Activated B cell treated with CpG ODN at 0.5 μM for 24 hours (primary cell): ENCODE results near the gene LSAMP. TPM values are rescaled to one million over a fixed set of nuclear protein-coding genes. Genes with fewer than 3 reads are reported as not detected.

ENCODE experiments used
- ATAC-seq: fragments of 200-7000 bp; cut with Tn5 transposase; one replicate; pipeline ENCODE4 v1.10.0; 2021; ENCODE audit warnings: low read depth, mild to moderate bottlenecking, moderate library complexity
- CTCF ChIA-PET: fragments of 350-600 bp; sonication (Branson Sonifier 250); formaldehyde crosslinking; loops from one replicate; lab custom pipeline; 2021; ENCODE audit warnings: antibody characterized with exemption; lab: Charles Lee
- POLR2A ChIA-PET: fragments of 350-600 bp; sonication (Branson Sonifier 250); formaldehyde crosslinking; loops from one replicate; lab custom pipeline; 2021; ENCODE audit warnings: antibody characterized with exemption; lab: Charles Lee
- DNase-seq: peaks from one replicate; pipeline ENCODE4 v3.0.0; 2022
- H3K27ac Mint-ChIP-seq: one replicate; pipeline ENCODE4 v1.8.0; 2020; ENCODE audit warnings: mixed read lengths
- H3K27me3 Mint-ChIP-seq: one replicate; pipeline ENCODE4 v1.8.0; 2021; ENCODE audit warnings: mixed read lengths
- H3K36me3 Mint-ChIP-seq: one replicate; pipeline ENCODE4 v1.8.0; 2021; ENCODE audit warnings: low read depth, mixed read lengths
- H3K4me1 Mint-ChIP-seq: one replicate; pipeline ENCODE4 v1.8.0; 2021; ENCODE audit warnings: mixed read lengths
- H3K4me3 Mint-ChIP-seq: one replicate; pipeline ENCODE4 v1.8.0; 2020; ENCODE audit warnings: mild to moderate bottlenecking, mixed read lengths
- H3K9me3 Mint-ChIP-seq: one replicate; pipeline ENCODE4 v1.8.0; 2020; ENCODE audit warnings: mixed read lengths
- CTCF ChIP-seq: fragments of 200-600 bp; IDR thresholded peaks from one replicate; pipeline ENCODE4 v1.8.0; 2022; ENCODE audit warnings: antibody characterized with exemption, mild to moderate bottlenecking
- intact Hi-C: fragments of 100-400 bp; cut with micrococcal nuclease; formaldehyde crosslinking; loops from one replicate; pipeline ENCODE4 v1.15.1; 2024
- total RNA-seq: library from RNA; stranded (reverse); gene quantifications from 2 replicates; pipeline ENCODE4 v1.2.3, GENCODE V29; 2022

The LSAMP gene
- total RNA-seq, 1 donor from 2014 or later, result 0.16 TPM

DNA sequence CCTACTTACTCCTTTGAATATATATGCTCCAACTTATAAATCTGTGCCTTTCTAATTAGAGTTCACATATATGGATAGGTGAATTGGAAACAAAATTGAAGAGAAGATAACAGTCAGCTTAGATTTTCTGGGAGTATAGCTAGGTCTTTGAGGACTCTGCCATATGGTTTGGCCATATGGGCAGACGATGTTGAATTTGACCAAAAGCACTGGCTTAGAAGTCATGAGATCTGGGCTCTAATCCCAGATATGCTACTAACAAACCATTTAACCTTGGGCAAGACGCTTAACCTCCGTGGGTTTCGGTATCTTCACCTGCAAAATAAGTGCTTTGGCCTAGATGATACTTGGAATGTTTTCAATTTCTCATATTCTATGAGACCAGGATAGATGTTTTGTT lies 154.1 kb downstream of the LSAMP start:
- Mint-ChIP-seq H3K9me3 (no peaks in the 10 kb centered on the region), H3K36me3 (no peaks in the 10 kb centered on the region), H3K27ac (no peak overlapping the region), H3K4me1 (no peaks in the 10 kb centered on the region), H3K27me3 (no peaks in the 10 kb centered on the region), H3K4me3 (no peak overlapping the region)
- ATAC-seq, result no peak
- TF ChIP-seq CTCF, result no peak
- ChIA-PET CTCF (no interaction called here), POLR2A (no interaction called here)
- intact Hi-C loops, result no loop called here
- DNase-seq, result no peak

DNA sequence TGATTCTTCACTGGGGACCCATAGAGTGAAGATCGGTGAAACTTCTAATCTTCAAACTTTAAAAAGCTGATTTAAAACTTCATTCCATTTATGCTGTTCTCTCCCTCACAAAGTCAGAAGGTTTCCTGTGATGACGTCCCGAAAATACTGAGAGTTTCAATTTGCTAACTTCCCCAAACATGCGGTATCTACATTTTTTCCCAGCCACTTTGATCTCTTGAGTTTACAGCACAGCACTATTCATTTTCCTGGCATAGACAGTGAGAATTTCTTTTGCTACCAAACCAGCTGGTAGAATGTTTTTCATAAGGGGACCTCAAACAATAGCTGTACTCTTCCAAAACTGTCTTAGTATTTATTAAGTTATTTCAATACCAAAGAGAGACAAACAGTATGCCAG lies 156.8 kb downstream of the LSAMP start:
- intact Hi-C loops, result no loop called here
- ATAC-seq (no peak), DNase-seq (no peak)
- no peak for TF ChIP-seq CTCF
- Mint-ChIP-seq H3K4me3 (no peak overlapping the region), H3K27me3 (no peaks in the 10 kb centered on the region), H3K4me1 (no peaks in the 10 kb centered on the region), H3K9me3 (no peaks in the 10 kb centered on the region), H3K27ac (no peak overlapping the region), H3K36me3 (no peaks in the 10 kb centered on the region)
- CTCF ChIA-PET, result no interaction called here
- POLR2A ChIA-PET, result no interaction called here

- no peak for DNase-seq
- POLR2A ChIA-PET, result no interaction called here
- no peak for TF ChIP-seq CTCF
- ATAC-seq, result no peak
- Mint-ChIP-seq H3K4me1 (no peaks in the 10 kb centered on the region), H3K4me3 (no peak overlapping the region), H3K9me3 (no peaks in the 10 kb centered on the region), H3K27ac (no peak overlapping the region), H3K27me3 (no peaks in the 10 kb centered on the region), H3K36me3 (no peaks in the 10 kb centered on the region)
- CTCF ChIA-PET, result no interaction called here
- intact Hi-C loops, result no loop called here
Measured at GRCh38 chr3:116285781-116286421, 159.4 kb downstream of the LSAMP start.

GRCh38 chr3:116281313-116282143 lies 163.8 kb downstream of the LSAMP start:
- intact Hi-C loops, result no loop called here
- H3K27ac Mint-ChIP-seq, result no peak overlapping the region
- ATAC-seq (no peak), DNase-seq (no peak)
- no peaks in the 10 kb centered on the region for H3K36me3 Mint-ChIP-seq
- no peak overlapping the region for H3K4me3 Mint-ChIP-seq
- ChIA-PET CTCF (no interaction called here), POLR2A (no interaction called here)
- no peaks in the 10 kb centered on the region for H3K27me3 Mint-ChIP-seq
- no peaks in the 10 kb centered on the region for H3K9me3 Mint-ChIP-seq
- TF ChIP-seq CTCF, result no peak
- H3K4me1 Mint-ChIP-seq, result no peaks in the 10 kb centered on the region

DNA sequence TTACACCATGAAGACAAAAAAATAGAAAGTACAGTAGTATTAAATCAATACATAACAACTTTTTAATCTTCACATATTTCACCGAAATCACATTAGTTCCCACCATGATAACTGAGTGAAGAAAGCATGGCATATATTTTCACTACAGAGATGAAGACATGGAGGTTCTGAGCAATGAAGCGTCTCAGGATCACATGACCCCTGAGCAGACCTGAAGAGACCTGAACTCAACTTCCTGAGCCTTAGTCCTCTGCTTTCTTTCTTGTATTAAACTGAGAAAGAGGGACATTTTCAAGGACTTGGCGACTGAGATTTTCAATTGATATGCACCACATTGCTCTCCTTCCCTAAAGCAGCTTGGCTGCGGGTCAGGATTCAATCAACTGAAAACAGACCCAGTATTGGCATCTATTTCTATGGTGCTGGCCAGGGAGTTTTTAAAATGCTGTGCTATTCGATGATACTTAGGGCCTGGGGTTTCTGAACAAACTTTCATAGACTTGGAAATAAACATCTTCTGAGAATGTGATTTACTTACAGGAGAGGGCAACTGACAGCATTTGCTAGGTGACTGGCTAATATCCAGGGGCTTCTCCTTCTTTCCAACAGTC lies 165.1 kb downstream of the LSAMP start:
- Mint-ChIP-seq H3K9me3 (no peaks in the 10 kb centered on the region), H3K4me3 (no peak overlapping the region), H3K27ac (no peak overlapping the region), H3K4me1 (no peaks in the 10 kb centered on the region), H3K36me3 (no peaks in the 10 kb centered on the region), H3K27me3 (no peaks in the 10 kb centered on the region)
- ChIA-PET POLR2A (no interaction called here), CTCF (no interaction called here)
- DNase-seq, result no peak
- intact Hi-C loops, result no loop called here
- no peak for ATAC-seq
- no peak for TF ChIP-seq CTCF
